GM12872 (cell line): ENCODE results near the gene FSTL5.

ENCODE experiments used
- TF ChIP-seq, protein P1 (sequence below): IDR thresholded peaks from 3 replicates; pipeline ENCODE4 v1.5.1; 2011; ENCODE audit warnings: low read depth, mild to moderate bottlenecking, low read length, moderate library complexity; ENCODE audit not compliant: insufficient read depth

FSTL5 gene

DNA sequence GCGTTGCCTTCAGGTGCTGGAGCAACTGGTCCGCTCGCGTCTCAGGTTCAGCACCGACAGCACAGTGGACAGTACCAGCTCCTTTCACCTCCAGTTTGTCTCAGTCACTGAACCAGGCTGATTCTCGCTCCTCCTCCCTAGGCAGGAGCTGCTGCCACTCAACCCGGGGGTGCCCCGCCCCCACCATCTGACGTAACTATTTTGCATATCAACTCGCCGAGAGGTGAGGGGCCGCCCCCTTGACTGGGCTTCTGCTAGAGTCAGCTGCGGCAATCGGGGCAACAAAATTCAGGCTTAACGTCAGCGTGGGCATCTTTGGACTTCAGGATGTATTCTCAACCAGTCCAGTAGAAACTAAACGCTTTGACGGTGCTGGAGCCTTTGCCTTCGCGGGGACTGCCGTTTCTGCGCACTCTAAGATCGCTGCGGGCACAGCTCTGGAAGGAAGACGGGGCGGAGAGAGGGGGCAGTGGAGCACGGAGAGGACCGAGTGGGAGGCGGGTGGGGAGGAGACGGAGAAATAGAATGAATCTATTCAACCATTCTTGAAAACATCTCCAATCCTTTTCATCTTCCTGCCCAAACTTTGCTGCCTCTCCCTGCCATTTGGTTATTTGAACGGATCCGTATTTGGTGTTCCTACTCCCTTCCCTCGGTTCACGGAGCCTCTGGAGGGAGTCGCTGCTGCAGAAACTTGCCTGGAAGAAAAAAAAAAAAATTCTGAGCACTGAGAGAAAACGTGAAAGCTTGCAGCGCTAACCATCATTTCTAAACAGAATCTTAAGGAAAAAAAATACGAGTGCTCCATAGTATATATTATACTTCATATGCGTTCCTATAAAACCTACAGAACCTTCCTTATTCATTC lies at the start of gene FSTL5:
TSS of gene FSTL5 (minus strand) at position 109 of the 868 bp plus-strand sequence. CDS start 52,604 bp downstream, outside the sequence.
- TF ChIP-seq, protein P1, sequence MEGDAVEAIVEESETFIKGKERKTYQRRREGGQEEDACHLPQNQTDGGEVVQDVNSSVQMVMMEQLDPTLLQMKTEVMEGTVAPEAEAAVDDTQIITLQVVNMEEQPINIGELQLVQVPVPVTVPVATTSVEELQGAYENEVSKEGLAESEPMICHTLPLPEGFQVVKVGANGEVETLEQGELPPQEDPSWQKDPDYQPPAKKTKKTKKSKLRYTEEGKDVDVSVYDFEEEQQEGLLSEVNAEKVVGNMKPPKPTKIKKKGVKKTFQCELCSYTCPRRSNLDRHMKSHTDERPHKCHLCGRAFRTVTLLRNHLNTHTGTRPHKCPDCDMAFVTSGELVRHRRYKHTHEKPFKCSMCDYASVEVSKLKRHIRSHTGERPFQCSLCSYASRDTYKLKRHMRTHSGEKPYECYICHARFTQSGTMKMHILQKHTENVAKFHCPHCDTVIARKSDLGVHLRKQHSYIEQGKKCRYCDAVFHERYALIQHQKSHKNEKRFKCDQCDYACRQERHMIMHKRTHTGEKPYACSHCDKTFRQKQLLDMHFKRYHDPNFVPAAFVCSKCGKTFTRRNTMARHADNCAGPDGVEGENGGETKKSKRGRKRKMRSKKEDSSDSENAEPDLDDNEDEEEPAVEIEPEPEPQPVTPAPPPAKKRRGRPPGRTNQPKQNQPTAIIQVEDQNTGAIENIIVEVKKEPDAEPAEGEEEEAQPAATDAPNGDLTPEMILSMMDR: no peak

DNA sequence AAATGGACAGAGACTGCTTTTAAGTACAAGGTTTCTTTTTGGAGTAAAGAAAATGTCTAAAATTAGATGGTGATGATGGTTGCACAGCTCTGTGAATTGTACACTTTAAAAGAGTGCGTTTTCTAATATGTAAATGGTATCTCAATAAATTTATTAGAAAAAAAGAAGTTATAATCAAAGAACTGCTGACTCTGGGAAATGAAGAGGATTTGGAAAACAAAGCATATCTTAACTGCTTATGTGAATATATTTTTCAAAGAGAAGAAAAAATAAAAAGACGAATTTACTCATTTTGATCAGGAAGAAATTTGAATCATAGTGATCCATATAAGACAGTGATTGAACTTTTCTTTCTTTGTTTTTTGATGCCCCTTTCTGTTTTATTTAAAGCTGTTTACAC lies 45.9 kb upstream of the FSTL5 start:
- TF ChIP-seq, protein P1: no peak

DNA sequence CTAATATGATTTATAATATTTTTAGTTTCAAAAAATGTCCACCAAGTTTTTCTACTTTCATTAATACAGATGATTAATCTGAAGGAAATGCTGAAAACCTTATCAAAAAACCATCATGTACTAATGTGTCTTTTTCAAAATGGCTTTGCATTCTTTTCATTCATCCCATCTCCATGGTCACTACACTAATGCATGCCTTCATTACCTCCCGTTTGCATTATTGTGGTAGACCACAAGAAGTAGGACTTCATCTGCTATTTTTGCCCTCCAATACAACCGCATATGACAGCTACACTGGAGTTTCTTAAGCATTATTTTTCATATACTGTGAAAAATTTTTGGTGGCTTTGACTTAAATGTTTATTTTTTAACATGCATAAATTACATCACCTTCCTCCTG lies 37.9 kb upstream of the FSTL5 start:
- TF ChIP-seq, protein P1: no peak

DNA sequence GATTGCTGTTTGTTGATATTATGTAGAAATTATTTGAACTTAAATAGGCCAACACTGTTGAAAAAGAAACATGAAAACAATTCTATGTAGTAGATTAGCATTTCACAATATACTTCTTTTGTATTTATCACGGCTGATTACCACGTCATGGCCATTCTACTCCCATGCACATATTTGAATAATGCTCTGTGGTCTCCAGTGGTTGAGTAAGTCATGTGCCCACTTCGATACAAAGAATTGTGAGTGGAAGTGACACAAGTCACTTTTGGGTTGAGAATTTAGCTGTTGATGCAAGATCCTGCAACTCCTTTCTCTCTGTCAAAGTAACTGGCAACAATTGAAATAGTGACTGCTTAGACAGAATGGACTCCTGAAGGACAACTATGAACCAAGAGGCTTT lies 6.7 kb upstream of the FSTL5 start:
- TF ChIP-seq, protein P1: no peak

DNA sequence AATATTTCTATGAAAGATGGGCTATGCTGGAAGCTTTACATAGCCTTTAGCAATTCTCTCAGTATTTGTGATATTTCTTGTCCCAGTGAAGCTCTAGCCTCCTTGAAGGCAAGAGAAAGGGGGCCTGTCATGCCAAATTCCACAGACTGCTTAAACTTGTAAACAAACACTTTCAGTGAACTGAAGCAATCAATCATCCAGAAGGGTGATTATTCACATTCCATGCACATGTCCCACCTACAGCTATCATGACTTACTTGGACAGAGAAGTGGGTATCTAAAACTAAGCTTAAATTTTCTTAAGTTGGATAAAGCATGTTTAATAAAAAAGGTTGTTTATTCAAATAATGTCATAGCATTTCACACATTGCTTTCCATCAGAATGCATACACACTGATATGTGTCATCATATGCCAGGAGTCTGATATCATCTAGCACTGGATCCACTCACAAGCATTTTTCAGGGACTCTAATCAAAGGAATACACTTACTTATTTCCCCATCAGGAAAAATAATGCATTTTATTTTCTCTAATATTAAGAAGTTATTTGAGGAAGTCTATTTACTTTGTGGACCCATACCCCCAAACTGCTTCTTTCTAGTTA lies 1.2 kb upstream of the FSTL5 start:
- TF ChIP-seq, protein P1: no peak

DNA sequence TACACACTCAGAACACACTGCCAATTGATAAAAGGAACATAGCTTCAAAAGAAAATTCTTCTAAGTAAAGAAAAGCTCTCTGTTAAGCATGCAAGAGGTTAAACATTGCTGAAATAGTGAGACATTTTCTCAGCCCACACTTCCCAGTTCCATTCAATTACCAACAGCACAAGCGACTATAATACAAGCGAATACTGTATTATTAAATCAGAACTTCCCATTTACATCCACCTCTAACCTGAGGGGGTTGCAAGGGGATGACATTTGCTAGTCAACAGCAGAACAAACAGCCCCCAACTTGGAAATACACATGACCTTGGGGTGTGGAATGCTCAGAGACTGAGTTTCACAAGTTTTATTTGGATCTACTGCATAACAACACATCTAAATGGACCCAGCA lies 1.1 kb downstream of the FSTL5 start:
- TF ChIP-seq, protein P1: no peak

DNA sequence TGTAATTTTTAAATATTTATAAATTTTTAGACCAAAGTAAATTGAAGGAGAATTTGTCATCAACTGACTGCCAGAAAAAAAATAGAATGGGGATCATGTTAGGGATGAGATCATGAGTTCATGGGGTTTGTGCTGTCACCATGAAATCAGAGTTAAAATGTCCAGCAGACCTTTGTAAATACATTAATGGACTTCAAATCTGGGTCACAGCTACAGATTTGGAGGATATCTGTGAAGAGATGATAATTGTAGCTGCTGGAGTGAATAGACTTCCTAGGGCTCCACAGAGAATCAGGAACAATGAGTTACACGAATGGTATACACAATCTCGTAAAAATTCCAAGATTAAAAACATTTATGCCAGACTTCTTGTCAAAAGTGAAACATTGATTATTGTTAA lies 6.6 kb downstream of the FSTL5 start:
- TF ChIP-seq, protein P1: no peak
